Breast epithelium (tissue), 4 donors: ENCODE measurements around the gene CHTF18. TPM values are rescaled to one million over a fixed set of nuclear protein-coding genes. Genes with fewer than 3 reads are reported as not detected.

ENCODE experiments used
- DNase-seq, 2 donors: peaks; one replicate each; pipeline ENCODE4 v3.0.0-alpha.2; 2019; ENCODE audit warnings: low spot score in 2 of 2
- H3K27ac ChIP-seq, 2 donors: fragments of 200-600 bp; sonication (generic) in 1 of 2; one replicate each; pipeline ENCODE4 v1.5.1; 2016 to 2019; ENCODE audit warnings: mild to moderate bottlenecking in 1 of 2
- H3K27me3 ChIP-seq, 2 donors: fragments of 200-600 bp; sonication (generic) in 1 of 2; one replicate each; pipeline versions ENCODE4 v1.5.1 to v1.6.0; 2017 to 2019; ENCODE audit warnings: control low read depth in 1 of 2, mild to moderate bottlenecking in 1 of 2
- H3K36me3 ChIP-seq: fragments of 200-600 bp; one replicate; pipeline ENCODE4 v1.5.1; 2019
- H3K4me1 ChIP-seq, 2 donors: fragments of 200-600 bp; sonication (generic); one replicate each; pipeline ENCODE4 v1.5.1; 2016 to 2019; ENCODE audit warnings: control low read depth in 1 of 2
- H3K4me3 ChIP-seq, 3 donors: fragments of 200-600 bp; sonication (generic); 1 replicate in 2 of 3; 2 replicates in 1 of 3; pipeline ENCODE4 v1.5.1; 2016 to 2019; ENCODE audit warnings: mild to moderate bottlenecking in 3 of 3, moderate library complexity in 2 of 3
- H3K9me3 ChIP-seq, 2 donors: fragments of 200-600 bp; sonication (generic) in 1 of 2; one replicate each; pipeline ENCODE4 v1.5.1; 2016 to 2019; ENCODE audit warnings: control low read depth in 1 of 2
- CTCF ChIP-seq, 3 donors: fragments of 450-650 bp; IDR thresholded peaks; one replicate each; pipeline ENCODE4 v1.5.1; 2016 to 2017; ENCODE audit warnings: antibody characterized with exemption in 3 of 3, mild to moderate bottlenecking in 3 of 3, moderate library complexity in 3 of 3
- POLR2A ChIP-seq: fragments of 450-650 bp; IDR thresholded peaks from one replicate; pipeline ENCODE4 v1.6.1; 2016; ENCODE audit warnings: antibody characterized with exemption, mild to moderate bottlenecking, moderate library complexity
- POLR2AphosphoS5 ChIP-seq, 3 donors: sonication (generic); formaldehyde crosslinking; IDR thresholded peaks; one replicate each; pipeline ENCODE4 v1.6.1; 2017; ENCODE audit warnings: antibody characterized with exemption in 3 of 3
- intact Hi-C: fragments of 100-400 bp; cut with DNase I; formaldehyde crosslinking; loops from one replicate; pipeline ENCODE4 v1.15.1; 2023; ENCODE audit warnings: low total_unique reads
- total RNA-seq, 3 donors: library from RNA; depleted of rRNA; stranded (reverse); fragments of >200 nt; gene quantifications; one replicate each; pipeline ENCODE4 v1.1.0, GENCODE V29; 2016

Gene CHTF18
- total RNA-seq, 3 donors from 2014 or later = 12.6 to 15.5 (median 13.1) TPM

GRCh38 chr16:754656-755055, 33.8 kb upstream of the CHTF18 start:
- no peaks in the 10 kb centered on the region for H3K36me3 ChIP-seq
- TF ChIP-seq POLR2A = no peak
- no peak for TF ChIP-seq CTCF (IDR thresholded peaks at IDR 0.05)
- no peak for TF ChIP-seq POLR2AphosphoS5 (IDR thresholded peaks at IDR 0.05)
- H3K4me1 ChIP-seq = peaks cover 0 to 3% of the 10 kb centered on the region in 2 donors
- intact Hi-C loops = no loop called here
- no peak for DNase-seq
- no peaks in the 10 kb centered on the region for H3K27me3 ChIP-seq
- no peaks in the 10 kb centered on the region for H3K9me3 ChIP-seq
- no peak overlapping the region for H3K4me3 ChIP-seq
- no peak overlapping the region for H3K27ac ChIP-seq

DNA sequence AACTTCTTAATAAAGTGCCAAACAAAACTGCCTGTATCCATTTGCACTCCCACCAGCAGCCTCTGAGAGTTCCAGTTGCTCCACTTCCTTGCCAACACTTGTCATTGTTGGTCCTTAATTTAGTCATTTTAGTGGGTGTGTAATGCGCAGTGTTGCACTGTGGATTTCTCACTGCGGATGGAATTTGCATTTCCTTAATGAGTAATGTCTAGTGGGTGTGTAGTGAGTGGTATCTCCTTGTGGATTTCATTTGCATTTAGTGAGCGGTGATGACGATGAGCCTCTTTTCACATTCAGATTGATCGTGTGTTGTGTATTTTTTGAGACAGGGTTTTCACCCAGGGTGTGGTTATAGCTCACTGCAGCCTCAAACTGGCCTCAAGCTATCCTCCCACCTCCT, 32.0 kb upstream of the CHTF18 start:
- Histone ChIP-seq H3K27me3 (peaks cover 0 to 6% of the 10 kb centered on the region in 2 donors), H3K9me3 (no peaks in the 10 kb centered on the region), H3K4me1 (no peaks in the 10 kb centered on the region), H3K4me3 (no peak overlapping the region), H3K27ac (no peak overlapping the region), H3K36me3 (no peaks in the 10 kb centered on the region)
- TF ChIP-seq POLR2A = no peak
- TF ChIP-seq POLR2AphosphoS5 (IDR thresholded peaks at IDR 0.05) = no peak
- no peak for TF ChIP-seq CTCF (IDR thresholded peaks at IDR 0.05)
- intact Hi-C loops = no loop called here
- no peak for DNase-seq

DNA sequence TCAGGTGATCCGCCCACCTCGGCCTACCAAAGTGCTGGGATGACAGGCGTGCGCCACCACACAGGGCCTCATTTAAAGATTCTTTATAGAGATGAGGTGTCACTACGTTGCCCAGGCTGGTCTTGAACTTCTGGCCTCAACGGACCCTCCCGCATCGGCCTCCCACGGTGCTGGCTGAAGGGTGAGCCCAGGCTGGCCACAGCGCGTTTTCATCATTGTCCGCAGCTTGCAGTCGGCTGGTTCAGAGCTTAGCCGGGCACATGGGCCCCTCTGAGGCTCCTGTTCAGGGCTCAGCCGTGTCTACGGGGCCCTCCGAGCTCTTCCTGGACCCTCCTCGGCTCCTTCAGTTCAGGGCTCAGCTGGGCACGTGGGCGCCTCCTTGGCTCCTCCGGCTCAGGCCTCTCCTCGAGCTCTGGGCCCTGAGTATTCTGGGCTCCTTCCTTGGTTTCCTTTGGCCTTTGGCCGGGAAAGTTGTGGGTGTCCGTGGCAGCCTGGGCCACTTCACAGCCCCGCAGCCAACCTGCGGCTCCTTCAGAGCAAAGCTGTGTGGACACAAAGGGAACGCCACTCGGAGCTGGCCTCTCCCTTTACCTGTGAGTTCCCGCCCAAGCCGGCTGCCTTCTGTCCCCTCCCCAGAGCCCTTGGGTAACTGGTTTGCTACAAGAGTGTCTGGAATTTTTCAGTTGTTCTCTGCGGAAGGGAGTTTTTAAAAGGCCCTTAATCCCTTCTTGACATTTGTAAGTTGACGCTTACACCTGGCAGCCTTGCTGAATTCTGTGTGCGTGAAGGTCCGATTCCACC, 29.1 kb upstream of the CHTF18 start:
- intact Hi-C loops = no loop called here
- DNase-seq = no peak
- no peak for TF ChIP-seq POLR2AphosphoS5 (IDR thresholded peaks at IDR 0.05)
- TF ChIP-seq CTCF (IDR thresholded peaks at IDR 0.05) = no peak
- TF ChIP-seq POLR2A = no peak
- H3K4me3 ChIP-seq = no peak overlapping the region
- no peaks in the 10 kb centered on the region for H3K36me3 ChIP-seq
- peak overlapping the region in 1 of 2 donors; percentile 4 for H3K27ac ChIP-seq
- peaks cover 0 to 21% of the 10 kb centered on the region in 2 donors for H3K27me3 ChIP-seq
- H3K9me3 ChIP-seq = no peaks in the 10 kb centered on the region
- H3K4me1 ChIP-seq = no peaks in the 10 kb centered on the region

DNA sequence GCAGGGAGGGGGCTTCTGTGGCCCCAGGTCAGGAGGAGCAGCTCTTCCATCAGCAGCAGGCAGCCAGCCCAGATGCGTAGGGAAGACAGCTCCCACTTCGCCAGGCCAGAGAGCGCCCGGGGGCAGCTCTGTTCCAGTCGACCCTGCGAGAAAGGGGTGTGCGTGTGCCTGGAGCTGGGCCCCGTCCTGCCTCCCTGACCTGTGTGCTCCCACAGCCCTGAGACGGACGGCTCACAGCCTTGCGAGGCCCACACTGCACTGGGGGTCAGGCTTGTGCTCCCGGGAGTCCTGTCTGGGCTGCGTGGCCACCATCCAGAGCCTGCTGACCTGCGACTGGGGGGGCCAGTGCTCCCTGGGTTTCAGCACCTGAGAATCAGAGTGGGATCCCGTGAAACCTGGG, 28.4 kb upstream of the CHTF18 start:
- Histone ChIP-seq H3K9me3 (no peaks in the 10 kb centered on the region), H3K4me3 (no peak overlapping the region), H3K27ac (peak overlapping the region in 1 of 2 donors; percentile 4), H3K4me1 (no peaks in the 10 kb centered on the region), H3K36me3 (no peaks in the 10 kb centered on the region), H3K27me3 (peaks cover 0 to 29% of the 10 kb centered on the region in 2 donors)
- DNase-seq = no peak
- TF ChIP-seq CTCF (IDR thresholded peaks at IDR 0.05) = no peak
- TF ChIP-seq POLR2A = no peak
- TF ChIP-seq POLR2AphosphoS5 (IDR thresholded peaks at IDR 0.05) = no peak
- intact Hi-C loops = no loop called here

DNA sequence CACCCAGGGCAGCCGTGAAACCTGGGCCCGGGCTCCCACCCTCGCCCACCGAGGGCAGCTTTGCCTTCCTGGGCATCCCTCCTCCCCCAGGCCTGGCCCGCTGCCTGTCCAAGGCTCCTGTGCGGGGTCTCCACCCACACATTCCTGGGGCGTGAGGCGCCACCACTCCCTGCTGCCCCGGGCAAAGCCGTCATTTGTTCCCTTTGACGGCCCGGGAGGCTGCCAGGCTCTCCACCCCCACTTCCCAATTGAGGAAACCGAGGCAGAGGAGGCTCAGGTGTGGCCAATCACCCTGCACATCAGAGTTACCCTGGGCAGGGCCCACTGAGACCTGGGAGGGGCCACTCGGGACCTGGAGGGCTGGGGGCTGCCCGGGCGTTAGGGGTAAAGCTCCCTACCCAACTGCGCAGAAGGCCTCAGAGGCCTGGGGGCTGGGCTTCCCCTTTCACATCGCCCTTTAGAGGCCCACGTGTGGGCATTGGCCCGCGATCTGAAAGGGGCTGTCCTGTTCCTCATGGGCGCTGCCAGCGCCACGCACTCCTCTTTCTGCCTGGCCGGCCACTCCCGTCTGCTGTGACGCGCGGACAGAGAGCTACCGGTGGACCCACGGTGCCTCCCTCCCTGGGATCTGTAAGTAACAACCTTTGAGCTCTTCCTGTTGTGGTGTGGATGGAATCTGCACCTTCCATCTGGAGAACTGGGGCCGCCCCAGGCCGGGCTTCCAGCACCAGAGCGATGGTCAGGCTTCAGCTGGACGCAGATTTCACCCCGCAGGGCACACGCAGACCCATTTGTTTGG, 27.7 kb upstream of the CHTF18 start, which contains the start of gene MSLN:
TSS of gene MSLN (plus strand) at position 190 of the 799 bp plus-strand sequence. CDS start 1,947 bp downstream, outside the sequence.
- Histone ChIP-seq H3K9me3 (no peaks in the 10 kb centered on the region), H3K36me3 (no peaks in the 10 kb centered on the region), H3K27me3 (peaks cover 0 to 36% of the 10 kb centered on the region in 2 donors), H3K27ac (peak within 1 kb of the TSS in 1 of 2 donors; percentile 4), H3K4me3 (no peak within 1 kb of the TSS), H3K4me1 (no peaks in the 10 kb centered on the region)
- no peak for TF ChIP-seq POLR2AphosphoS5 (IDR thresholded peaks at IDR 0.05)
- no peak for TF ChIP-seq CTCF (IDR thresholded peaks at IDR 0.05)
- no peak for TF ChIP-seq POLR2A
- intact Hi-C loops = no loop called here
- no peak for DNase-seq
